Measurements from ENCODE around the gene FKBP1A.

The FKBP1A gene

GRCh38 chr20:1323830-1324597, 68.8 kb downstream of the FKBP1A start:
- DNase-seq (ENCODE audit: extremely low read depth, low read depth), result no peak
- TF ChIP-seq CTCF (IDR thresholded peaks at IDR 0.05; ENCODE audit: low read depth, low read length), result no peak

- no peak for DNase-seq (ENCODE audit: extremely low read depth, low read depth)
- TF ChIP-seq CTCF (IDR thresholded peaks at IDR 0.05; ENCODE audit: low read depth, low read length), result no peak
Observed at GRCh38 chr20:1323256-1323655, 69.6 kb downstream of the FKBP1A start.

GRCh38 chr20:1322511-1323245, 70.2 kb downstream of the FKBP1A start:
- TF ChIP-seq CTCF (IDR thresholded peaks at IDR 0.05; ENCODE audit: low read depth, low read length), result no peak
- DNase-seq (ENCODE audit: extremely low read depth, low read depth), result peak; percentile 77

- DNase-seq (ENCODE audit: extremely low read depth, low read depth), result no peak
- no peak for TF ChIP-seq CTCF (IDR thresholded peaks at IDR 0.05; ENCODE audit: low read depth, low read length)
Observed at GRCh38 chr20:1321654-1321939, 71.3 kb downstream of the FKBP1A start.

GRCh38 chr20:1320902-1321653, 71.8 kb downstream of the FKBP1A start:
- no peak for DNase-seq (ENCODE audit: extremely low read depth, low read depth)
- no peak for TF ChIP-seq CTCF (IDR thresholded peaks at IDR 0.05; ENCODE audit: low read depth, low read length)

- TF ChIP-seq CTCF (IDR thresholded peaks at IDR 0.05; ENCODE audit: low read depth, low read length), result no peak
- DNase-seq (ENCODE audit: extremely low read depth, low read depth), result no peak
Observed at GRCh38 chr20:1320016-1320415, 72.8 kb downstream of the FKBP1A start.

GRCh38 chr20:1319462-1319861, 73.4 kb downstream of the FKBP1A start:
- DNase-seq (ENCODE audit: extremely low read depth, low read depth), result no peak
- TF ChIP-seq CTCF (IDR thresholded peaks at IDR 0.05; ENCODE audit: low read depth, low read length), result no peak

All from AG09319 (cell line).